Naive thymus-derived CD4-positive, alpha-beta T cell (primary cell): ENCODE measurements around the gene ATP6V0B. TPM values are rescaled to one million over a fixed set of nuclear protein-coding genes. Genes with fewer than 3 reads are reported as not detected.

Source experiments
- ATAC-seq: fragments of 150-1000 bp; cut with Tn5 transposase; 2 replicates; pipeline ENCODE4 v1.10.0; 2021; ENCODE audit warnings: mild to moderate bottlenecking, moderate library complexity
- CTCF ChIA-PET: fragments of 350-600 bp; sonication (Branson Sonifier 250); formaldehyde crosslinking; loops from one replicate; lab custom pipeline; 2021; ENCODE audit warnings: antibody characterized with exemption; lab: Charles Lee
- POLR2A ChIA-PET: fragments of 350-600 bp; sonication (Branson Sonifier 250); formaldehyde crosslinking; loops from one replicate; lab custom pipeline; 2021; ENCODE audit warnings: antibody characterized with exemption, inconsistent platforms; lab: Charles Lee
- DNase-seq, 9 donors: peaks; one replicate each; pipeline versions ENCODE4 v3.0.0 to v3.0.0-alpha.2; 2020 to 2022; ENCODE audit warnings: mixed read lengths in 1 of 9
- H3K27ac ChIP-seq: one replicate; pipeline ENCODE4 v1.7.0; 2013; ENCODE audit warnings: mild to moderate bottlenecking, low read depth, low read length, moderate library complexity
- H3K27me3 ChIP-seq, 2 donors: one replicate each; pipeline ENCODE4 v1.7.0; 2013; ENCODE audit warnings: low read length in 2 of 2, mild to moderate bottlenecking in 2 of 2, moderate library complexity in 2 of 2; ENCODE audit not compliant: control insufficient read depth in 2 of 2, insufficient read depth in 2 of 2
- H3K36me3 ChIP-seq, 3 experiments: 1 replicate in 2 of 3; 2 replicates in 1 of 3; pipeline ENCODE4 v1.7.0; 2013; ENCODE audit warnings: low read length in 3 of 3, mild to moderate bottlenecking in 3 of 3, moderate library complexity in 1 of 3; ENCODE audit not compliant: insufficient read depth in 3 of 3, control insufficient read depth in 2 of 3
- H3K4me1 ChIP-seq, 2 donors: one replicate each; pipeline ENCODE4 v1.7.0; 2013; ENCODE audit warnings: low read length in 2 of 2, mild to moderate bottlenecking in 2 of 2, moderate library complexity in 1 of 2; ENCODE audit not compliant: control insufficient read depth in 2 of 2, insufficient read depth in 2 of 2
- H3K4me3 ChIP-seq: 2 replicates; pipeline ENCODE4 v1.7.0; 2013; ENCODE audit warnings: mild to moderate bottlenecking, low read length
- H3K9me3 ChIP-seq, 3 experiments: 1 replicate in 2 of 3; 2 replicates in 1 of 3; pipeline ENCODE4 v1.7.0; 2013; ENCODE audit warnings: low read length in 3 of 3; ENCODE audit not compliant: control insufficient read depth in 2 of 3
- H3K27ac Mint-ChIP-seq, 9 donors: one replicate each; pipeline ENCODE4 v1.8.0; 2020 to 2022; ENCODE audit warnings: mixed read lengths in 9 of 9, mild to moderate bottlenecking in 8 of 9, moderate library complexity in 5 of 9, inconsistent platforms in 2 of 9
- H3K27me3 Mint-ChIP-seq, 5 donors: one replicate each; pipeline ENCODE4 v1.8.0; 2021 to 2022; ENCODE audit warnings: mixed read lengths in 5 of 5, mild to moderate bottlenecking in 1 of 5
- H3K36me3 Mint-ChIP-seq, 5 donors: one replicate each; pipeline ENCODE4 v1.8.0; 2020 to 2022; ENCODE audit warnings: mixed read lengths in 5 of 5, mild to moderate bottlenecking in 3 of 5, inconsistent platforms in 1 of 5
- H3K4me1 Mint-ChIP-seq, 7 donors: one replicate each; pipeline ENCODE4 v1.8.0; 2020 to 2022; ENCODE audit warnings: mixed read lengths in 7 of 7, mild to moderate bottlenecking in 3 of 7, inconsistent platforms in 1 of 7
- H3K4me3 Mint-ChIP-seq, 10 donors: one replicate each; pipeline ENCODE4 v1.8.0; 2020 to 2022; ENCODE audit warnings: mild to moderate bottlenecking in 10 of 10, mixed read lengths in 10 of 10, moderate library complexity in 6 of 10, inconsistent platforms in 2 of 10
- H3K9me3 Mint-ChIP-seq, 11 donors: one replicate each; pipeline ENCODE4 v1.8.0; 2020 to 2022; ENCODE audit warnings: mixed read lengths in 11 of 11, mild to moderate bottlenecking in 4 of 11, inconsistent platforms in 1 of 11, moderate library complexity in 1 of 11
- intact Hi-C, 2 donors: fragments of 100-400 bp; cut with micrococcal nuclease; formaldehyde crosslinking; loops; one replicate each; pipeline ENCODE4 v1.15.1; 2023
- polyA plus RNA-seq, 2 donors: library from polyadenylated mRNA; unstranded; fragments of 300-500 nt; fragmentation: Illumina TruSeq; gene quantifications; one replicate each; pipeline ENCODE4 v1.2.3, GENCODE V29; 2021
- total RNA-seq, 6 experiments: library from RNA in 5 of 6; stranded (reverse) in 5 of 6; gene quantifications; 1 replicate in 5 of 6; 2 replicates in 1 of 6; pipeline ENCODE4 v1.2.3 and lab custom pipeline; 2021 to 2026

The ATP6V0B gene
- total and polyA plus RNA-seq, 7 experiments from 2014 or later: 47.3 to 166 (median 139) TPM

DNA sequence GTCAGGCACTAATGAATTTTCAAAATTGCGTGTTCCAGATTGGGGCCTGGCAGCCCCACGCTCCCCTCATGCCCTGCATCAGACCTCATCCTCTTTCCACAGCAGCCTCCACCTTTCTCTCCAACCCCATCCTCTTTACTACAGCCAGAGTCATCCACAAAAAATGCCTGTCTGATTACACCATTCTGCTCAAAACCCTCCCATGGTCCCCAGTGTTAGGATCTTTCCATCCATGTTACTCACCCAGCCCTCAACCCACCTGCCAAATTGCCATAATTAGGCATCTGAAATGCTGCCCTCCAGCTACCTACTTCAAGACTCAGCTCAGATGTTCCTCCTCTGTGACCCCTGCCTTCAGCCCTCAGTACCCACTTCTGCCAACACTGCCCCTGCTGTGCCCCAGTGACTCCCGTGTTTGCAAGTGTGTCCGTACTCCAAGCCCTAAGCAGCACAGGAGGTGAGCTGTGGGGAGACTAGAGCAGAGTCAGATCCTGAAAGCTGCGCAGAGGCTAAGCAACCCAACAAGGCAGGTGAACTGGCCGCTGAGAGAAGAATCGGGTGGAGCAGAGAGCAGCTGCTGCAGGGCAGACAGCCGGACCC lies 41.9 kb upstream of the ATP6V0B start:
- Histone ChIP-seq H3K4me3 (no peak overlapping the region), H3K9me3 (no peaks in the 10 kb centered on the region), H3K27ac (no peak overlapping the region), H3K36me3 (no peaks in the 10 kb centered on the region), H3K4me1 (peaks cover 0 to 9% of the 10 kb centered on the region in 2 donors), H3K27me3 (peaks cover 9 to 19% of the 10 kb centered on the region in 2 donors)
- peaks cover 21 to 29% (median 26%) of the 10 kb centered on the region in 5 donors for H3K27me3 Mint-ChIP-seq
- peaks cover 0 to 4% (median 0%) of the 10 kb centered on the region in 5 donors for H3K36me3 Mint-ChIP-seq
- H3K27ac Mint-ChIP-seq: no peak overlapping the region
- no peaks in the 10 kb centered on the region for H3K9me3 Mint-ChIP-seq
- DNase-seq (no peak), ATAC-seq (no peak)
- CTCF ChIA-PET: interaction anchor here (0.7 to 3.8 kb wide), 3 partner anchors 14 to 238 kb away, joined by 5 to 50 read pairs (median 17); partner anchors contain the start of gene IPO13
- intact Hi-C loops: loop anchor here in 1 of 2 donors (10.0 kb wide), 1 partner anchor 708 kb away; no protein-coding TSS in a partner anchor
- POLR2A ChIA-PET: no interaction called here
- H3K4me3 Mint-ChIP-seq: peak overlapping the region in 8 of 10 donors; percentile 13 to 70 (median 30)
- H3K4me1 Mint-ChIP-seq: peaks cover 10 to 23% (median 14%) of the 10 kb centered on the region in 7 donors

DNA sequence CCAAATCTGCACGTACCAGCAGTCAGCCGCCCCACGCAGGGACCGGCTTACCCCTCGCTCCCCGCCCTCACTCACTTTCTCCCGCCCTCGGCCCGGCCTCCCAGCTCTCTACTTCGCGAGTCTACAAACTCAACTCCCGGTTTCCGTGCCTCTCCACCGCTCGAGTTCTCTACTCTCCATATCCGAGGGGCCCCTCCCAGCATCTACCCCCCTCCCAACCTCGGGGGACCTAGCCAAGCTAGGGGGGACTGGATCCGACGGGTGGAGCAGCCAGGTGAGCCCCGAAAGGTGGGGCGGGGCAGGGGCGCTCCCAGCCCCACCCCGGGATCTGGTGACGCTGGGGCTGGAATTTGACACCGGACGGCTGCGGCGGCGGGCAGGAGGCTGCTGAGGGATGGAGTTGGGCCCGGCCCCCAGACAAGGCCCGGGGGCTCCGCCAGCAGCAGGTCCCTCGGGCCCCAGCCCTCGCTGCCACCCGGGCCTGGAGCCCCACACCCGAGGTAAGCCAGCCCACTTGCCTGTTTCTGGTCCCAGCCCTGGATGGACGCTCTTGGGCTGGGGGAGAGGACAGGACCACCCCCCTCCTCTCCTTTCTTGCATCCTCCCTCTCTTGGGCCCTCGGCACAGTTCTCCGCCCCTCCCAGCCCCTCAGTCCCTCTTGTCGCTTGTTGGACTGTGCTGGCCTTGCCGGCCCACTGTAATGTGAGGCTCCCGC lies 41.2 kb upstream of the ATP6V0B start, which contains the start of gene ARTN:
Gene ARTN, plus strand, starts transcription at position 416 of the 715 bp plus-strand sequence. CDS start 1,856 bp downstream, outside the sequence.
- Mint-ChIP-seq H3K27me3 (peaks cover 21 to 29% (median 26%) of the 10 kb centered on the region in 5 donors), H3K4me3 (peak within 1 kb of the TSS; percentile 17 to 70 (median 42)), H3K27ac (no peak within 1 kb of the TSS), H3K4me1 (peaks cover 10 to 29% (median 14%) of the 10 kb centered on the region in 7 donors), H3K36me3 (peaks cover 0 to 4% (median 0%) of the 10 kb centered on the region in 5 donors), H3K9me3 (no peaks in the 10 kb centered on the region)
- CTCF ChIA-PET: interaction anchor here (0.7 to 3.8 kb wide), 4 partner anchors 13 to 404 kb away, joined by 5 to 50 read pairs (median 13); partner anchors contain the start of gene IPO13
- no peak for DNase-seq
- intact Hi-C loops: loop anchor here (1.0 to 10.0 kb wide), 4 partner anchors 103 to 709 kb away; no protein-coding TSS in a partner anchor
- Histone ChIP-seq H3K4me1 (peaks cover 0 to 9% of the 10 kb centered on the region in 2 donors), H3K27me3 (peaks cover 9 to 19% of the 10 kb centered on the region in 2 donors), H3K9me3 (no peaks in the 10 kb centered on the region), H3K4me3 (no peak within 1 kb of the TSS), H3K27ac (no peak within 1 kb of the TSS), H3K36me3 (no peaks in the 10 kb centered on the region)
- POLR2A ChIA-PET: interaction anchor here (1.6 kb wide), 1 partner anchor 12 kb away, joined by 5 read pairs; no protein-coding TSS in a partner anchor
- ATAC-seq: no peak

DNA sequence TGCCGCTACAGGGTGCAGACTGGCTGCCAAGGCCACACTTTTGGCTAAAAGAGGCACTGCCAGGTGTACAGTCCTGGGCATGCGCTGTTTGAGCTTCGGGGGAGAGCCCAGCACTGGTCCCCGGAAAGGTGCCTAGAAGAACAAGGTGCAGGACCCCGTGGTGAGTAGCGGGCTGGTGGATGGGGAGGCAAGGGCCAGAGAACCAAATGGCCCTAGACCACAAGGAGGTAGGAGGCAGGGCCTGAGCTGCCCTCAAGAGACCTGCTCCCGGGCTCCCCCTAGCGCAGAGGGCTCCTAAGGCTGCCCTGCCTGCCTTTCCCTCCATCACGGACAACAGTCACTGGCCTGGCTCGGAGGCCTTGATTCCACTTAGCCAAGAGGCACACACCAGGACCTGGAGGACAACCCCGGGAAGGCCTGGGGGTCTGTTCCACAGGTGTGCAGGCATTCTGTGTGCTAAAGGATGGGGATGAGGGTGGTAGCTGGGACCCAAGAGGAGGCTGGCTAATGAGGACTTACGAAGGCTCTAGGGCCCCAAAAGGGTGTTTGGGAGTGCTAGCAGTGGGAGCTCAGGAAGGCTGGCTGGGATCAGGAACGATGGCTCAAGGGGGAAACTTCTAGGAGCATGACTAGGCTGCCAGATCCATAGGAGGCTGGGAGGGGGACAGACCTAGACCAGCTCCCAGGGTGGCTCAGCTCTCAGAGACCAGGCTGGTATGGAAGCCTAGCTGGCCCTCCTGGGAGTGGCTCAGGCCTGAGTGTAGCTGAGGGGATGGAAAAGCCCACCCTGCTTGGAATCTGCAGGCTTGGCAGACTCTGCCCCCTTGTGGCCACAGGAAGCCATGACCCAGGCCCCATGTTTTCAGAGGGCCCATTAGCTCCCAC lies 40.4 kb upstream of the ATP6V0B start:
- Histone ChIP-seq H3K27ac (no peak overlapping the region), H3K36me3 (no peaks in the 10 kb centered on the region), H3K4me3 (no peak overlapping the region), H3K4me1 (peaks cover 0 to 9% of the 10 kb centered on the region in 2 donors), H3K9me3 (no peaks in the 10 kb centered on the region), H3K27me3 (peaks cover 9 to 19% of the 10 kb centered on the region in 2 donors)
- H3K27ac Mint-ChIP-seq: no peak overlapping the region
- ATAC-seq (peak; percentile 82), DNase-seq (peak in 6 of 9 donors; percentile 29 to 68 (median 44))
- intact Hi-C loops: loop anchor here (1.0 to 10.0 kb wide), 4 partner anchors 102 to 710 kb away; no protein-coding TSS in a partner anchor
- peak overlapping the region in 8 of 10 donors; percentile 12 to 70 (median 46) for H3K4me3 Mint-ChIP-seq
- POLR2A ChIA-PET: interaction anchor here (0.6 to 1.6 kb wide), 2 partner anchors 11 to 35 kb away, joined by 3 to 5 read pairs; no protein-coding TSS in a partner anchor
- peaks cover 0 to 4% (median 0%) of the 10 kb centered on the region in 5 donors for H3K36me3 Mint-ChIP-seq
- H3K9me3 Mint-ChIP-seq: no peaks in the 10 kb centered on the region
- peaks cover 10 to 29% (median 14%) of the 10 kb centered on the region in 7 donors for H3K4me1 Mint-ChIP-seq
- CTCF ChIA-PET: interaction anchor here (0.7 to 3.8 kb wide), 14 partner anchors 9 to 407 kb away, joined by 3 to 50 read pairs (median 4); partner anchors contain the start of gene IPO13
- H3K27me3 Mint-ChIP-seq: peaks cover 21 to 29% (median 26%) of the 10 kb centered on the region in 5 donors

DNA sequence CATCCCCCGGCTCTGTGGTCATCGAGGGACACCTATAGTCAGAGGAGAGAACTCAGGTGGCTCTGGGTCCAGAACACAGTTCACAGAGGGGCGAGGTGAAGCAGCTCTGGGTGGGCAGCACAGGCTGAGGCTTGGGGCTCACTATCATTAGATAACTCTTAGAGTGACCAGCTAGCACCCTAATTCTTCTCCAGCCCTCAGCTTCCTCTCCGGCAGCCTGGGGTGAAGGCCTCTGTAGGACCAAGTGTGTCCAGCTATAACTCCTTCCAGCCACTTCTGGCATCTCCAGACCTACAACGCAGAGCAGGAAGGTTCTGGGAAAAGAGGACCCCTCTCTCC lies 39.8 kb upstream of the ATP6V0B start:
- no peak overlapping the region for H3K27ac Mint-ChIP-seq
- Histone ChIP-seq H3K27ac (no peak overlapping the region), H3K36me3 (no peaks in the 10 kb centered on the region), H3K4me3 (no peak overlapping the region), H3K4me1 (peaks cover 0 to 9% of the 10 kb centered on the region in 2 donors), H3K9me3 (no peaks in the 10 kb centered on the region), H3K27me3 (peaks cover 9 to 19% of the 10 kb centered on the region in 2 donors)
- H3K36me3 Mint-ChIP-seq: peaks cover 0 to 5% (median 4%) of the 10 kb centered on the region in 5 donors
- ChIA-PET POLR2A (interaction anchor here (0.6 to 1.6 kb wide), 2 partner anchors 11 to 36 kb away, joined by 3 to 5 read pairs; no protein-coding TSS in a partner anchor), CTCF (interaction anchor here (0.7 to 3.8 kb wide), 14 partner anchors 9 to 407 kb away, joined by 3 to 50 read pairs (median 4); partner anchors contain the start of gene IPO13)
- DNase-seq (no peak), ATAC-seq (no peak)
- peaks cover 10 to 29% (median 14%) of the 10 kb centered on the region in 7 donors for H3K4me1 Mint-ChIP-seq
- peaks cover 21 to 29% (median 26%) of the 10 kb centered on the region in 5 donors for H3K27me3 Mint-ChIP-seq
- intact Hi-C loops: loop anchor here (1.0 to 10.0 kb wide), 4 partner anchors 102 to 710 kb away; no protein-coding TSS in a partner anchor
- H3K4me3 Mint-ChIP-seq: peak overlapping the region in 2 of 10 donors; percentile 30 to 45
- no peaks in the 10 kb centered on the region for H3K9me3 Mint-ChIP-seq

DNA sequence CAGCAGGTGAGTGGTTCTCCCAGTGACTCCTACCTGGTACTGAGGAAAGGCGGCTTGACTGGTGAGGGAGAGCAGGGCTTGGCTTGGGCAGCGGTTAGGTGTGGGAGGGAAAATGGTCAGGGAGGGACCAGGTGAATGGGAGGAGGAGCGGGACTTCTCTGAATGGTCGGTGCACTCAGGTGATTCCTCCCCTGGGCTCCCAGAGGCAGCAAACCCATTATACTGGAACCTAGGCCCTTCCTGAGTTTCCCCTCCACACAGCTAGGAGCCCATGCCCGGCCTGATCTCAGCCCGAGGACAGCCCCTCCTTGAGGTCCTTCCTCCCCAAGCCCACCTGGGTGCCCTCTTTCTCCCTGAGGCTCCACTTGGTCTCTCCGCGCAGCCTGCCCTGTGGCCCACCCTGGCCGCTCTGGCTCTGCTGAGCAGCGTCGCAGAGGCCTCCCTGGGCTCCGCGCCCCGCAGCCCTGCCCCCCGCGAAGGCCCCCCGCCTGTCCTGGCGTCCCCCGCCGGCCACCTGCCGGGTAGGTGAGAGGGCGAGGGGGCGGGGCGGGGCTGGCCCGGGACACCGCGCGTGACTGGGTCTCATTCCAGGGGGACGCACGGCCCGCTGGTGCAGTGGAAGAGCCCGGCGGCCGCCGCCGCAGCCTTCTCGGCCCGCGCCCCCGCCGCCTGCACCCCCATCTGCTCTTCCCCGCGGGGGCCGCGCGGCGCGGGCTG lies 38.9 kb upstream of the ATP6V0B start:
- H3K36me3 Mint-ChIP-seq: peaks cover 0 to 6% (median 4%) of the 10 kb centered on the region in 5 donors
- Histone ChIP-seq H3K27ac (no peak overlapping the region), H3K27me3 (peaks cover 9 to 19% of the 10 kb centered on the region in 2 donors), H3K4me3 (no peak overlapping the region), H3K36me3 (no peaks in the 10 kb centered on the region), H3K4me1 (peaks cover 0 to 9% of the 10 kb centered on the region in 2 donors), H3K9me3 (no peaks in the 10 kb centered on the region)
- CTCF ChIA-PET: interaction anchor here (1.0 to 3.8 kb wide), 9 partner anchors 8 to 408 kb away, joined by 3 to 50 read pairs (median 4); partner anchors contain the start of gene IPO13
- no peaks in the 10 kb centered on the region for H3K9me3 Mint-ChIP-seq
- intact Hi-C loops: loop anchor here (2.0 to 10.0 kb wide), 2 partner anchors 101 to 711 kb away; no protein-coding TSS in a partner anchor
- DNase-seq (no peak), ATAC-seq (no peak)
- peak overlapping the region in 7 of 10 donors; percentile 17 to 83 (median 53) for H3K4me3 Mint-ChIP-seq
- H3K27ac Mint-ChIP-seq: no peak overlapping the region
- H3K4me1 Mint-ChIP-seq: peaks cover 10 to 29% (median 14%) of the 10 kb centered on the region in 7 donors
- POLR2A ChIA-PET: interaction anchor here (0.6 kb wide), 1 partner anchor 1467 kb away, joined by 3 read pairs; no protein-coding TSS in a partner anchor
- H3K27me3 Mint-ChIP-seq: peaks cover 21 to 29% (median 26%) of the 10 kb centered on the region in 5 donors
